HG02840 (cell line): ENCODE measurements around the gene LAYN.

Experiments
- ATAC-seq: cut with Tn5 transposase; IDR thresholded peaks from one replicate; pipeline ENCODE4 v1.9.1; 2021; ENCODE audit warnings: mild to moderate bottlenecking, moderate library complexity, moderate number of reproducible peaks; ENCODE audit not compliant: unreplicated experiment, low FRiP score

Gene LAYN

DNA sequence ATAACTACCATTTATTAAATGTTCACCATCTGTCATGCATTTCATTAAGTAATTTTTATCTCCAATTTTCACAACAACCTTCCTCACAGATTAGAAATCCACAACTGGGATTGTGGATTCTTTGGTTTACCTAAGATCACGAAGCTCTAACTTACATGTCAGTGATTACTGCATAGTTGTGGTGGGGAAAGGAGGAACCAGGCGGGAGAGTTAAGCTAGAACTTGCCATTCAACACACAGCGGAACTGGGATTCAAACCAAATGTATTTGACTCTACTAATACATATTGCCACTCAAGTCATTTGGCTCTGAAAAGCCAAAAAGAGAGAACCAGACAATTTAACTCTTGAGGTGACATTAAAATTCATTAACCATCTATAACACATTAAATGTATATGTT, 10.4 kb upstream of the LAYN start:
- ATAC-seq: no peak

DNA sequence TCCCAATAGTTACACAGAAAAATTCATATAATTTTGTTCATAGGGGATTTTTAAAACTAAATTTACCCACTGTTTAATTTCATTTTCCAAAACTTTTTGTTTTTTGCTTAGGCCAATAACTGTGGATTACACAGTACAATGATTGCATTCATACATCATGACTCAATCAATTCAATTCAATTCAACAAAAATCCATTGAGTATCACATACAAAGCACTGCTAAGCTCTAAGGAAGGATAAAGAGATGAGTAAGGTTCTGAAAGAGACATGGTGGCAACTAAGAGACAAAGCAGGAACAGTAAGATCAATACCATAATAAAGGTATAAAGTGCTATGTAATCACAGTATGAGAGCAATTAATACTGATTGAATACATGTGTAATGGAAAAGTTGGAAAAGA, 9.4 kb upstream of the LAYN start:
- ATAC-seq: no peak

DNA sequence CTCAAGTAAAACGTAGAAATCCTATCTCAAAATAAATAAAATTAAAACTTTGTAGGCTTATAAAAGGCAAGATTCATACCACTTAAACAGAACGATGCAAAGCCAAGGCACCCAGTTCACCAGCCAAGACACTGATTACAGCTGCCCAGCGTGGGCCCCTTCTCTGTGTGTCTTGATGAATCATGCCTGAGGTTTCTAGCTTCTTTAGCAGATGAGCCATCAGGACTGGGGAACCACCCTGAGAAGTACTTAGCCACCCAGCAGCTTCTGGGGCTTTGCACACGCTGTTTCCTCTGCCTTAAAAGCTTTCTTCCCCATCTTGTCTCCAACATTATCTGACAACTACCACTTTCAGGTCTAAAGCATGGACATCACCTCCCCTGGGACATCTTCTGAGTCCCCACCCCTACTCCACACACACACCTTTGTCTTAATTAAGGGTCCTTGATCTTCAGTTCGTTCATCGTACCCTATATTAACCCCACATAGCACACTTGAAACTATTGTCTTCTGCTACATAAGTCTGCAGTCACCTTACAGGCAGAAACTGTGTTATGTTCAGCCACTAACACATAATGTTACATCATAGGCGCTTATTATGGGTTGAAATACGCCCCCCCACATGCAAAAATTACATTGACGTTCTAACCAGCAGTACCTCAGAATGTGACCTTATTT, 8.7 kb upstream of the LAYN start:
- no peak for ATAC-seq

DNA sequence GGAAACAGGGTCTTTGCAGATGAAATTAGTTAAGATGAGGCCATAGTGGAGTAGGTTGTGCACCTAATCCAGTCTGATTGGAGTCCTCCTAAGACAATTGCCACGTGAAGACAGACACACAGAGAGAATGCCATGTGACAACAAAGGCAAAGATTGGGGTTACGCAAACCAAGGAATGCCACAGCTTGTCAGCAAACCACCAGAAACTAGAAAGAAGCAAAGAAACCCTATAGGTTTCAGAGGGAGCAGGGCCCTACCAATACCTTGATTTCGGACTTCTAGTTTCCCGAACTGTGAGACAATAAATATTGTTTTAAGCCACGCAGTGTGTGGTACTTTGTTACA, 8.2 kb upstream of the LAYN start:
- ATAC-seq: no peak

DNA sequence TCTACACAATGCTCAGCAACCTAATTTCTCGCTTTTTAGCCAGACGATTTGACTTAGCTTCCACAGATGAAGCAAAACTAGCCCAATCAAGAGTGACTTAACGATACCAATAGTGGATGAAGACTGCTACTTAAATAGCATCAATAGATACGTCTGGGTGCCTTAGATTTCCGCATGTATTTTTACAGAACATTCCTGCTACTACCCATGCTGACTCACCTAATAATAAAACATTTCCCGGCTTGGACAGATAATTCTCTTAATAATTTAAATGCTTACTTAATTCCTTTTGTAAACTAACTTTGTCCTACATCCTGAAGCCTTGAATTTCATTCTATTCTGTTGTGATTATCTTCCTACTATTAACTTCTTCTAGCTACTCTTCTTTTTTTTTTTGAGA, 5.2 kb upstream of the LAYN start:
- no peak for ATAC-seq

DNA sequence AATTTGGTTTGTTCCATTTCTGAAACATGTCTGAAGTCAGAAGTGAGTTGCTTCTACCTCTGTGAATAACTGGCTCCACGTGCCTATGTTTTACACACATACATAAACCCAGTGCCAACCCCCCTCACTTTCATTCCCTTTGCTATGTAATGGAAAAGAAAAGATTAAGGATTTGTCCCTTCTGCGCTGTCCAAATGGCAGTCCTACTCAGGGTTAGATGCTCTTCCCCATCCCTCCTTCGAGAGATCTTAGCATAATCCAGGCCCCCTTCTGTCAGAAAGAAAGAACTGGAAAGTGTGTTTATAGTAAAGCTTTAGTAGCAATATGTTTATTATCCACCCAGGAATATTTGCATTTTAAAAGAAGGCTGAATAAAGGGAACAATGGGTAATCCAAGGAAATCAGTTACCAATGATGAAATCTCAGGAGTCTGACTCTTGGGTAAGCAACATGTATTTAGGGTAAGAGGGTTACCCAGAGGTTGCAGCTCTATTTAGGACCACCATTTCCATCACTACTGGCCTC, 3.1 kb upstream of the LAYN start:
- no peak for ATAC-seq

DNA sequence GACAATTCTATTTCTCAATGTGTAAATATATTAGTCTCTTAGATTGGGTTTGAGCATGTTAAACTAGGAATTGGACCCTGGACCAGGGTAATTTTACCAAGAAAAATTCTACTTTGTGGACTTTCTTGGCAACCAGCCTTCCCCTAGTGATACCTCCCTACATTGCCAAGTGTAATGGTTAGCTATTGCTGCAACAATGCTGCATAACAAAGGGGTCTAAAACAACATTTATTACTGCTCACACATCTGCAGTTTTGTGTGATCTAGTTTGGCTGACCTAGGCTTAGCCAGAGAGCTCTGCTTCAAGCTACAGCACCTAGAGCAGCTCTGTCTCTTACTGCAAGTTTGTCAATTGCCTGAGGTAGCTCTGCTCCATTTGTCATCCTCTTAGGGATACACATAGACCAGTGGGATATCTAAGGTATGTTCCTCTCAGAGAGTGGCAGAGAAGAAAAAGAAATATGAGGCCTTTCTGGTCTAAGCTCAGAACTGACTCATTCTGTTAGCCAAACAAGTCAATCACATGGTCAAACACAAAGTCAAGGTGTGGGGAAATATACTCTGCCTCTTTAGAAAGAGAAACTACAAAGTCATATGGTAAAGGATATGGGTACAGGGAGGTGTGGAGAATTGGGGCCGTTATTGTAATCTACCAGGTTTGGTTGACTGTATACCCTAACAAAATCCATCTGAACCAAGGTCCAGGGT, 2.0 kb upstream of the LAYN start:
- ATAC-seq: no peak

DNA sequence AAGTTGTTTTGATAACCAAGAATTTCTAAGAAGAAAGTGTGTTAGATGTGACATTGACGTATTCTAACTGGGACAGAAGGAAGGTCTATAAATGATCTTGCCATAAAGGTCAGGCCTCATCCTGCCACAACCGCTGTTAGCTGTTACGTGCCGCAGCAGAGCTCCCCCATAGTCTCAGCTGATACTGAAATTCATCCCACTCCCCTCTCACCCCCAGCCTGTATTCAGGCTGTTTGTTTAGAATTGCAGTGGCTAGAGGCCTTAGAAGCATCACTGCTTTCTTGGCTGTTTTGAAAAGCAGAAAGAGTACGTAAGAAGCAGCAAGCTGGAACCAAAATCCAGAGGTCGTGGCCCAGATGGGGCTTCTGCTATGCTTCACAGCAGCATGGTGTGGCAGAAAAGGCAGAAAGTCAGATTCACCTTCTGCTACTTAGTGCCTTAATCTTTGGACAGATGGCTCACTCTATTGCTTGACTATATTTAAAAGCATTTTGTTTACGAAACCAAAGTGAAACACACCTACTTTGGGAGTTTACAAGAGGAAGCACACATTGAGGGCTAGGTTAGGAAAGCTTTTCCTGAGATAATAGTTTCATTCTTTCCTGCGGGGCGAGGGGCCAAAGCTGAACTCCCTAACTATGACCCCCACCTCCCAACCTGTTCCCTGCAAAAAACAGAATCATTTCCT, 950 bp upstream of the LAYN start:
- ATAC-seq: no peak

DNA sequence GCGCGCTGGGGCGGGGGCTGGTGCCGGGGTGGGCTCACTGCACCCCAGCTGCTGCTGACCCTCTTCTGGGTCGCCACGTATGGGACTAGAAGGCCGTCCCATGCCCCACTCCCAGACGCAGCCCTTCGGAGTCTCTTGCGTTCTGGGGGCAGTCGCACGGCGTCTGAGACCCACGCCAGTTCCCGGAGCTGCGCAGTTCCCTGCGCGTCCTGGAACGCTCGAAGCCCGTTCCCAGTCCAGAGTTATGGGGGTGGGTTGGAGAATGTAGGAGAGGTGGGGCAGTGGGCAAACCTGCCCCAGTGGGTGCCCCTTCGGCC, 375 bp downstream of the LAYN start:
- no peak for ATAC-seq

DNA sequence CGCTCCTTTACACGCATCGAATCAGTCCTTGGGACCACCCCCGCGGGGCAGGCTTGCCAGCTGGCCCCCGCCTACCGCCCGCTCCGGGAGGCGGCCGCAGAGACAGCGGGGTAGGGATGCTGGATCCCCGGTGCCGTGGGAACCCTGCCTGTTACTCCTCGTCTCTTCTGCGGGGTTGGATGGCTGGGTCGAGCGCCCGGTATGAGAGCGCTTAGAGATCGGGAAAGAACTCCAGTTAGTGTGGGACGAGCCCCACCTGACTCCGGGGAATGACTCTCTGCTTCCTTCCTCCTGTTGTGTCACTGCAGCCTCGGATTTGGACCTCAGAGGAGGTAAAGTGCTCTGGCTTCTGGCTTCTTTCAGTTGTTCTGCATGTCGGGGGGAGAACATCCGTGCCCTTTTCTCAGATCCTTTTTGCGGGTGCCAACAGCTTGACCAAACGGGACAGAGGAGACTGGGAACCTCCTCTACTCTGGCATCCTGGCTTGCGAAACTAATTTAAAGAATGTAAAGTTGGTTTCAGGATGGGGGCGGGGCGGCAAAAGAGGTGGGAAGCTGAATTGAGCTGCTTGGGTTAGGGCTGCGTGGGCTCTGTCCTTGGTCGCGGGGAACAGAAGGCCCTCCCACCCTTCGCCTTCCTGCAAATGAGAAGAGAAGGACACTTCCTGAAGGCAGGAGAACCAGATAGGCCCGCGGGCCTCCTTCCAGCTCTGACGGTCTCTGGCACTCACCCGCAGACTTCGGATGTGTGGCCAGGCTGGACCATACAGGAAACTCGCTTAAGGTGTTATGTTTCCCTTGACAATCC, 938 bp downstream of the LAYN start:
- ATAC-seq: no peak

DNA sequence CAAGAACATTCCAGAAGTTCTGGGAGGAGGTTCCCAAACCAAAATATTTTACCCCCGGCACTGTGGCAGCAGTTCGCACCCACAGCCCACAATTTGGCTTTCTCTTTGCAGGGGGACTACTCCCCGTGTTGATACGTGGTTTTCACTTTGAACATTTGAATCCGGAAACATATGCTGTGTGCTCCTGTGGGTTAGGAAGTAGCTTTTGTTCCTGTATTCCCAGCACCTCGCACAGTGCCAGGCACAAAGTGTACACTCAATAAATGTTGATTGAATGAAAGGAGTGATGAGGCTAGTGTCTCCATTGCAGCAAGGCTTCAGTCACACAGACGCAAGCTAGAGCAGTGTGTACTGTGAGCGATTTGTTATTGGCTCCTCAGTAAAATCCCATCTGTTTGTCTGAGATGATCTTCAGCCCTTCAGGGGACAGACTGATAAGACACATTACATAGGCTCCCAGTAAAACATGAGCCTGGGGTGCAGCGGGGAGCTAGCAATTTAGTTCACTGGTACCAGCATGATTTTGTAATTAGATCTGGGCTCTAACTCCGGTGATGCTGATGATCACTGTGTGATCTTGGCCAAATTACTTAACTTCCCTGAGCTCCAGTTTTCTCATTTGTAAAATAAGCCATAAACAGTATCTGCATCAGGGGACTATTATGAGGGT, 2.2 kb downstream of the LAYN start:
- no peak for ATAC-seq

DNA sequence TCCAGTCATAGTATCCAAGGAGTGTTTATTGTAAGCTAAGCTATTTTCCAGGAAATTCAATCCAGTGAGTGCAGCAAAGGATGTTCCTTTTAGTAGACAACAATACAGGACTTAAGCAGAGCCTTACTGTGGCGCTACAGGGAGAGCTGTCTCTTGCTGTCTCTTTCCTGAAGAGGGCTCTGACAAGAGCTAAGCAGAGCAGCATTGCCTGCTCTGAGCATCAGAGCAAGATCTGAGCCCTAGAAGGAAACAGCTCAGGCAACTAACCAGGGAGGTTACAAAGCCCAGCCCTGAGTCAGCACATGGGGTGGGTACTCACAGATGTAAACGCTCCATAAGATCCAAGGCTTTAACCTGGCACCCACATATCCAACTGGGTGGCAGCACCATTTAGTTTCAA, 8.0 kb downstream of the LAYN start:
- ATAC-seq: no peak

DNA sequence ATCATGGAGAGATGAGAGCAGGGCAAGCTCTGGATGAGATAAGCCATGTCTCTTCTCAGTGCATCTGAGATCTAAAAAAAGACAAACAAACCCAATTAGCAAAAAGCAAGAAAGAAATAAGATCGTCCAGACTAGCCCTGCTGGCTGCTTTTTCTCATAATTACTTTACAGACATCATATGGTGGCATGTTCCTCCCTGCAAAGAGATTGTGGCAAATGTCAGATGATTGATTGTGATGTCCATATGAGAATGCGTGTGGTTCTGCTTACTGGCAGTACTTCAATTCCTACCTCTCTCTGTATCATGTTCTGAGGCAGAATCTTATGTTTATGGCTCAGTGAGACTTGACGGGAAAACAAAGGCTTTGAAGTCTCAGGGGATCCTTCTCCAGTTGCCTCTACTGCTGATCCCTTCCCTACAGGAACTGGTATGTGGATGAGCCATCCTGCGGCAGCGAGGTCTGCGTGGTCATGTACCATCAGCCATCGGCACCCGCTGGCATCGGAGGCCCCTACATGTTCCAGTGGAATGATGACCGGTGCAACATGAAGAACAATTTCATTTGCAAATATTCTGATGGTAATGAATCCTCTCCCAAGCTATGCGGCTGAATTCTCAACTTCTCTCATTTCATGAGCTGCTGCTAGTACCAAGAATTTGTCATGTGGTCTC, 8.8 kb downstream of the LAYN start:
- no peak for ATAC-seq

DNA sequence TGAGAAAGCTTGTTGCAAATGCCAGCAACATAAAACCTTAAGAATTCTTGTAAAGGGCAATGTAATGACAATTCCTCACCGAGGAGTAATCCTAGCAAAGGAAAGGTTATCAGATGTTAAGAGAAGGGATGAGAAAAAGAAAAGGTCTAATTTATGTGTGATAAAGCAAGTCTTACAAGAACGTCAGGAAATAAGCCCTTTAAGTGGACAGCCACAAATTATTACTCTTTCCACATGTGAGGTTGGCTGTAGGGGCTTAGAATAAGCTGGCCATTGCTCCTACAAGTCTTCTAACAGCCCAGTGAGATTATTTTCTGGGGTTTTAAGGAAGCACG, 9.3 kb downstream of the LAYN start:
- ATAC-seq: no peak

DNA sequence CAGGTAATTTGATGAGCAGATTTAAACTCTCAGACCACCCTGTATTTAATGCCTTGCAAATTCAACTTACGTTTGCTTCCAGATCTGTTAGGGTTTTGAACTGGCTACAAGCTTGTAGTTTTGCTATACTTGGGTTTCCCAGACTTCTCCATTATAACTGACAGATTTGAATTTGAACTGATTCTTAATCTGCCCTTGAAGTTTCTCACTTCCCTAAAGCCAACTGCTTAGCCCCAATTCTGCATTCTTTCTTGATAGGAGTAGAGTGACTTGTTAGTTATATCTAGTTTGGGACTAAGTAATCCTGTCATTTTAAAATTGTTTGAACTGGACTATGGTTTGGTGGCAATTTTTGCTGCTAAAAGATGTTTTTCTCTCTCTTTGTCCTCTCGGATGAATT, 9.7 kb downstream of the LAYN start:
- ATAC-seq: no peak

DNA sequence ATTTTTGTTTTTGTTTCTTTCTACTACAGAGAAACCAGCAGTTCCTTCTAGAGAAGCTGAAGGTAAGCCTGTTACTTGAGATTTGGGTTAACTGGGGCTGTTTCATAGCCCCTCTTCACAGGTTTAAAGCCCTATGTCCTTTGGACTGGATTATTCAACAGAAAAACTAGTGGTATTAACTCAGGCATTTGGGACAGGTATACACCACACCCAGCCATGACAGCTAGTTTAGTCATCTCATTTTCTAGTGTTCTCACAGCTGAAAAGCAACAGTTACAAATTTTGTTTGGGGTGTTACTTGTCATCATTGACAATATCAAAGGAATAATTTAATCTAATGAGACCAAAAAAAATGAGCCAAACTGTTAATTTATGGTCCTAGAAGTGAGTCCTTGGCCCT, 14.0 kb downstream of the LAYN start:
- no peak for ATAC-seq

DNA sequence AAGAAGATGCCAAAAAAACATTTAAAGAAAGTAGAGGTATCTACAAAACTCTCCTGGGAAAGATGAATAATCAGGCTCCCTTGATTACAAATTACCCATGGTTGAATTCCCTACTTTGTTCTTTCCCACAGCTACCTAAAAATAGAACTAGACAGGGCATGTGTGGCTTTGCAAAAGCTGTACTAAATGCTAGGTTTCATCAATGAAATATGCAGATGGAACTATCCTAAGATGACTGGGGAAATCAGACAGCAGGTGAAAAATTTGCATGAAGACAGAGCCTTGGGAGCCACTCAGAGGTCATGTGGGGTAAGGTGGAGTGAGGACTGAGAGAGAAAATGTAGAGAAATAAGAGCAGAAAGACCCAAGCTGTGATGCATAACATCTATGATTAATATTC, 14.7 kb downstream of the LAYN start:
- ATAC-seq: no peak

DNA sequence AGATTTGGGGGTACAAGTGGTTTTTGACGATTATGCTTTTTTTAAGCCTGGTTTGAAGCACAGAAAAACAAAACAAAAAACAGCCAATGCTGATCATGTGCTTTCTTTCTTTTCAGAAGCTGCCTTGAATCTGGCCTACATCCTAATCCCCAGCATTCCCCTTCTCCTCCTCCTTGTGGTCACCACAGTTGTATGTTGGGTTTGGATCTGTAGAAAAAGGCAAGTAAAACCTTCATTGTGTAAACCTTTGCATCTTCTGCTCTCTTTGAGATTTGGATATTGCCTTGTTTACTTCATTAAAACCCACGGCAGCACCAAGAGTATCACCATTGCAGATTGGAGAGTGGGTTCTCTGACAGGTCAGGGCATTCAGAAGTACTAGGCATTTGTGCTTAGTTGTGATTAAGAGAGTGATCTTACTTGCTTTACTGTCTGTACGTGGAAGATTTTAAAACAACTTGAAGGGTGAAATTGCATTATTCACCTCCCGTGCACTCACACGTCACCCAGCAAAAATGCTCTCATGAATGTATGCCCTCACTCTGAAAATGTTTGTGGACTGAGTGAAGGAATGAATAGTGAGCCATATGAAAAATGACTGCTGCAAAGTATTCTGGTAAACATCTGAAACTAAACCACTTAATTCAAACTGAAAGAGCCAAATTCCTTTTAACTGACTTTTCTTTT, 17.0 kb downstream of the LAYN start:
- no peak for ATAC-seq

DNA sequence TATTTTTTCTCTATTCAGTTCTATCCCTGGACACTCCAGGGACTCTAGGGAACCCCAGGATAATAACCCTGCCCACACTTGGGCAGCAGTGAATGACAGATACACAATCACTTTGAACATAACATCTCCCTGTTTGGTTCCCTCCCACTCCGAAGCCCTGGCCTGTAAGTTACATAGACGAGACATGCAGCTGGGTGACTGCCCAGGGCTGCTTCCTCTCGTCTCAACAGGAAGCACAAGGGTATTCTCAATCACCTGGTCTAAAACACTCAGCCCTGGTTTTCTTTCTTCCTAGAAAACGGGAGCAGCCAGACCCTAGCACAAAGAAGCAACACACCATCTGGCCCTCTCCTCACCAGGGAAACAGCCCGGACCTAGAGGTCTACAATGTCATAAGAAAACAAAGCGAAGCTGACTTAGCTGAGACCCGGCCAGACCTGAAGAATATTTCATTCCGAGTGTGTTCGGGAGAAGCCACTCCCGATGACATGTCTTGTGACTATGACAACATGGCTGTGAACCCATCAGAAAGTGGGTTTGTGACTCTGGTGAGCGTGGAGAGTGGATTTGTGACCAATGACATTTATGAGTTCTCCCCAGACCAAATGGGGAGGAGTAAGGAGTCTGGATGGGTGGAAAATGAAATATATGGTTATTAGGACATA, 19.4 kb downstream of the LAYN start:
- ATAC-seq: no peak
